Measurements from ENCODE around the gene TAS2R14.

TAS2R14 gene

GRCh38 chr12:10926269-10926668, 12.8 kb downstream of the TAS2R14 start:
- in situ Hi-C loops (cut with HindIII; ENCODE audit: low sequenced_read_pairs), result no loop called here

GRCh38 chr12:10919809-10920208, 19.3 kb downstream of the TAS2R14 start:
- TF ChIP-seq CTCF (IDR thresholded peaks at IDR 0.05; ENCODE audit: low read depth, low read length, missing control alignments), result no peak
- no peak overlapping the region for H3K4me3 ChIP-seq (ENCODE audit: low read depth, low read length)
- in situ Hi-C loops (cut with HindIII; ENCODE audit: low sequenced_read_pairs), result no loop called here
- DNase-seq (ENCODE audit: low read depth), result no peak

More at GRCh38 chr12:10926269-10926668, 12.8 kb downstream of the TAS2R14 start:
- DNase-seq (ENCODE audit: low read depth), result no peak
- no peak for TF ChIP-seq CTCF (IDR thresholded peaks at IDR 0.05; ENCODE audit: low read depth, low read length, missing control alignments)
- H3K4me3 ChIP-seq (ENCODE audit: low read depth, low read length), result no peak overlapping the region

- TF ChIP-seq CTCF (IDR thresholded peaks at IDR 0.05; ENCODE audit: low read depth, low read length, missing control alignments), result no peak
These were observed 28.7 kb downstream of the TAS2R14 start for GRCh38 chr12:10910380-10910779.

GRCh38 chr12:10909462-10909861, 29.6 kb downstream of the TAS2R14 start, which contains the start of gene TAS2R13:
Gene TAS2R13 (minus strand): TSS chr12:10909562. CDS start chr12:10909298, 264 bp downstream.
- no peak within 1 kb of the TSS for H3K4me3 ChIP-seq (ENCODE audit: low read depth, low read length)
- in situ Hi-C loops (cut with HindIII; ENCODE audit: low sequenced_read_pairs), result no loop called here
- TF ChIP-seq CTCF (IDR thresholded peaks at IDR 0.05; ENCODE audit: low read depth, low read length, missing control alignments), result no peak
- no peak for DNase-seq (ENCODE audit: low read depth)

More at GRCh38 chr12:10910380-10910779, 28.7 kb downstream of the TAS2R14 start:
- H3K4me3 ChIP-seq (ENCODE audit: low read depth, low read length), result no peak overlapping the region
- no peak for DNase-seq (ENCODE audit: low read depth)
- in situ Hi-C loops (cut with HindIII; ENCODE audit: low sequenced_read_pairs), result no loop called here

GRCh38 chr12:10904686-10905085, 34.4 kb downstream of the TAS2R14 start:
- no peak for DNase-seq (ENCODE audit: low read depth)

GRCh38 chr12:10901427-10901826, 37.6 kb downstream of the TAS2R14 start:
- TF ChIP-seq CTCF (IDR thresholded peaks at IDR 0.05; ENCODE audit: low read depth, low read length, missing control alignments), result no peak
- no peak for DNase-seq (ENCODE audit: low read depth)
- in situ Hi-C loops (cut with HindIII; ENCODE audit: low sequenced_read_pairs), result no loop called here
- no peak overlapping the region for H3K4me3 ChIP-seq (ENCODE audit: low read depth, low read length)

More at GRCh38 chr12:10904686-10905085, 34.4 kb downstream of the TAS2R14 start:
- in situ Hi-C loops (cut with HindIII; ENCODE audit: low sequenced_read_pairs), result no loop called here
- no peak overlapping the region for H3K4me3 ChIP-seq (ENCODE audit: low read depth, low read length)
- TF ChIP-seq CTCF (IDR thresholded peaks at IDR 0.05; ENCODE audit: low read depth, low read length, missing control alignments), result no peak
